Measurements from ENCODE around the gene NR6A1.

Gene NR6A1

DNA sequence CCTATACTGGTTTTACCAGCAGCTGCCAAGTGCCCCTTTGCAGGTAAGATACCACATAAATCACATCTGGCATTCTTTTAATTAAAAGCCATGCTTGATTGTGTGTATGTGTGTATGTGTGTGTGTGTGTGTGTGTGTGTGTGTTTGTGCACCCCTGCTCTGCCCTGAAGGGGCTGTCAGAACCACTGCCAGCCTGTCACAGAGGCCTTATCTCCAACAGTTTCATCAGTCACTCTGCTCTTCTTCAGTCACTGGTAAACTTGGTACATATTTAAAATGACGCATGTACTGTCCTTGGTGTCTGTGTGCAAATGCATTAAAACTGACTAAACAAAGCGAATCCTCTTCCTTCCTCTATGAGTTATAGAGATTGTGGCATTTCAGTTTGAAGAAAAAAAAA lies 244.9 kb downstream of the NR6A1 start (continued):
- TF ChIP-seq, protein P1, sequence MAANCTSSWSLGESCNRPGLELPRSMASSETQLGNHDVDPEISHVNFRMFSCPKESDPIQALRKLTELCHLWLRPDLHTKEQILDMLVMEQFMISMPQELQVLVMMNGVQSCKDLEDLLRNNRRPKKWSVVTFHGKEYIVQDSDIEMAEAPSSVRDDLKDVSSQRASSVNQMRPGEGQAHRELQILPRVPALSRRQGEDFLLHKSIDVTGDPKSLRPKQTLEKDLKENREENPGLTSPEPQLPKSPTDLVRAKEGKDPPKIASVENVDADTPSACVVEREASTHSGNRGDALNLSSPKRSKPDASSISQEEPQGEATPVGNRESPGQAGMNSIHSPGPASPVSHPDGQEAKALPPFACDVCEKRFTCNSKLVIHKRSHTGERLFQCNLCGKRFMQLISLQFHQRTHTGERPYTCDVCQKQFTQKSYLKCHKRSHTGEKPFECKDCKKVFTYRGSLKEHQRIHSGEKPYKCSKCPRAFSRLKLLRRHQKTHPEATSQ (tag by site-specific recombination; IDR thresholded peaks at IDR 0.05) = no peak
- TF ChIP-seq MEIS1 (CRISPR knock-in tag; IDR thresholded peaks at IDR 0.05; ENCODE audit: borderline replicate concordance) (no peak), ZNF561 (tag by site-specific recombination; IDR thresholded peaks at IDR 0.05; ENCODE audit: borderline replicate concordance) (no peak), ZNF544 (tag by site-specific recombination; IDR thresholded peaks at IDR 0.05) (no peak), IKZF3 (tag by site-specific recombination; IDR thresholded peaks at IDR 0.05) (no peak), ZNF776 (tag by site-specific recombination; IDR thresholded peaks at IDR 0.05; ENCODE audit: borderline replicate concordance) (no peak), ZNF670 (tag by site-specific recombination; IDR thresholded peaks at IDR 0.05; ENCODE audit: low read depth) (no peak), ZNF2 (tag by site-specific recombination; IDR thresholded peaks at IDR 0.05) (no peak), ZBTB8A (tag by site-specific recombination; IDR thresholded peaks at IDR 0.05) (no peak)
- TF ChIP-seq, protein P2, sequence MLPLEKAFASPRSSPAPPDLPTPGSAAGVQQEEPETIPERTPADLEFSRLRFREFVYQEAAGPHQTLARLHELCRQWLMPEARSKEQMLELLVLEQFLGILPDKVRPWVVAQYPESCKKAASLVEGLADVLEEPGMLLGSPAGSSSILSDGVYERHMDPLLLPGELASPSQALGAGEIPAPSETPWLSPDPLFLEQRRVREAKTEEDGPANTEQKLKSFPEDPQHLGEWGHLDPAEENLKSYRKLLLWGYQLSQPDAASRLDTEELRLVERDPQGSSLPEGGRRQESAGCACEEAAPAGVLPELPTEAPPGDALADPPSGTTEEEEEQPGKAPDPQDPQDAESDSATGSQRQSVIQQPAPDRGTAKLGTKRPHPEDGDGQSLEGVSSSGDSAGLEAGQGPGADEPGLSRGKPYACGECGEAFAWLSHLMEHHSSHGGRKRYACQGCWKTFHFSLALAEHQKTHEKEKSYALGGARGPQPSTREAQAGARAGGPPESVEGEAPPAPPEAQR (tag by site-specific recombination; IDR thresholded peaks at IDR 0.05) = no peak
- TF ChIP-seq, protein P3, sequence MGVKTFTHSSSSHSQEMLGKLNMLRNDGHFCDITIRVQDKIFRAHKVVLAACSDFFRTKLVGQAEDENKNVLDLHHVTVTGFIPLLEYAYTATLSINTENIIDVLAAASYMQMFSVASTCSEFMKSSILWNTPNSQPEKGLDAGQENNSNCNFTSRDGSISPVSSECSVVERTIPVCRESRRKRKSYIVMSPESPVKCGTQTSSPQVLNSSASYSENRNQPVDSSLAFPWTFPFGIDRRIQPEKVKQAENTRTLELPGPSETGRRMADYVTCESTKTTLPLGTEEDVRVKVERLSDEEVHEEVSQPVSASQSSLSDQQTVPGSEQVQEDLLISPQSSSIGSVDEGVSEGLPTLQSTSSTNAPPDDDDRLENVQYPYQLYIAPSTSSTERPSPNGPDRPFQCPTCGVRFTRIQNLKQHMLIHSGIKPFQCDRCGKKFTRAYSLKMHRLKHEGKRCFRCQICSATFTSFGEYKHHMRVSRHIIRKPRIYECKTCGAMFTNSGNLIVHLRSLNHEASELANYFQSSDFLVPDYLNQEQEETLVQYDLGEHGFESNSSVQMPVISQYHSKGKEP (tag by site-specific recombination; IDR thresholded peaks at IDR 0.05) = no peak

DNA sequence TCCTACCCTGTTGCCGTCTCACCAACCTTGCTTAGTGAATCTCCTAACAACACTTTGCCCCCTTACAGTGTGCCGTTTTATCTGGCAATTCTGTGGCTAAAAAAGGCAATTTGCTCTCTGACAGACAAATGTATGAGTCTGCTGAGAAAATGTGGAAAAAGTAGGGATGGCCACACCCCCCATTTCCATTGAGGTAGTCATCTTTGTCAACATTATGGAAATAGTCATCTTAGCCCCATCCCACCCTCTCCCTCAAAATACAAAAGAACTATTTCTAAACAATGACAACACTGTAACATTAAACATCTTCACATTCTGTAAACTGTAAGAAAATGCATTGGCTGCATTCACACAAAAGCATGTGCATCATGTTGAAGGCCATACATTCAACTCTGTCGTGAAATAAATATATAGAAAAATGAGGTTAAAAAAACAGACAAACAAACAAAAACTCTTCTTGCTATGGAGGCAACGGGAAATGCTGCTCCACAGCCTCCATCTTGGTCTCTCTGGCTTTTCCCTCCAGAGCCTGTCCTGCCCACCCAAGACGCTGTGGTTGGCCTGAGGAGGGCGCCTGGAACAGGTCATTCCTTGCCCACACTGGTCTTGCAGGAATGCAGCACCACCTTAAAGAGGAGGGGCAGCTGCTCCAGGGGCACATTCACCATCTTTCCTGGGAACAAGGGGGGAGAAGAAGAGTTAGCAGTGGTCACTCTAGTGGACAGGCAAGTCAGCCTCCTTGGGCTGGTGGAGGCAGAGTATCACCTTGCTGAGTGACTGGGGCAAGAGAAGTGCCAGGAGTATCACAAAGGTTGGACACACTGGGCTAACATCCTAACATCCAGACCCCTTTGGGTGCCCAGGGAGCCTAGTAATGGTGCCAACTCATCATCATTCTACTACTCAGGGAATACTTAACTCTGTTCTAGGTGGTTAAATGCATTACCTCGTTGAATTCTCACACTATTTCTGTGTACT lies 248.7 kb downstream of the NR6A1 start:
- no peak for TF ChIP-seq ZNF670 (tag by site-specific recombination; IDR thresholded peaks at IDR 0.05; ENCODE audit: low read depth)
- TF ChIP-seq, protein P4, sequence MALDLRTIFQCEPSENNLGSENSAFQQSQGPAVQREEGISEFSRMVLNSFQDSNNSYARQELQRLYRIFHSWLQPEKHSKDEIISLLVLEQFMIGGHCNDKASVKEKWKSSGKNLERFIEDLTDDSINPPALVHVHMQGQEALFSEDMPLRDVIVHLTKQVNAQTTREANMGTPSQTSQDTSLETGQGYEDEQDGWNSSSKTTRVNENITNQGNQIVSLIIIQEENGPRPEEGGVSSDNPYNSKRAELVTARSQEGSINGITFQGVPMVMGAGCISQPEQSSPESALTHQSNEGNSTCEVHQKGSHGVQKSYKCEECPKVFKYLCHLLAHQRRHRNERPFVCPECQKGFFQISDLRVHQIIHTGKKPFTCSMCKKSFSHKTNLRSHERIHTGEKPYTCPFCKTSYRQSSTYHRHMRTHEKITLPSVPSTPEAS (tag by site-specific recombination; IDR thresholded peaks at IDR 0.05) = no peak
- no peaks in the 10 kb centered on the region for H3K4me1 ChIP-seq (ENCODE audit: control insufficient read depth, insufficient read depth, low read length)
- ChIA-PET POLR2A (no interaction called here), CTCF (interaction anchor here (0.5 to 2.9 kb wide), 6 partner anchors 11 to 177 kb away, joined by 3 to 20 read pairs (median 4); no protein-coding TSS in a partner anchor)
- no peak overlapping the region for H3K27ac ChIP-seq (ENCODE audit: extremely low read depth, low read depth, low read length)
- peaks cover 0 to 61% of the 10 kb centered on the region in 2 experiments; a peak in 2 of 3 replicates for H3K36me3 ChIP-seq (ENCODE audit: control insufficient read depth in 2 of 2, insufficient read depth in 1 of 2, low read length in 2 of 2)
- H3K4me3 ChIP-seq (ENCODE audit: low read depth, low read length) = no peak overlapping the region
- H3K9me3 ChIP-seq (ENCODE audit: control insufficient read depth, insufficient read depth, low read depth, low read length) = no peaks in the 10 kb centered on the region

DNA sequence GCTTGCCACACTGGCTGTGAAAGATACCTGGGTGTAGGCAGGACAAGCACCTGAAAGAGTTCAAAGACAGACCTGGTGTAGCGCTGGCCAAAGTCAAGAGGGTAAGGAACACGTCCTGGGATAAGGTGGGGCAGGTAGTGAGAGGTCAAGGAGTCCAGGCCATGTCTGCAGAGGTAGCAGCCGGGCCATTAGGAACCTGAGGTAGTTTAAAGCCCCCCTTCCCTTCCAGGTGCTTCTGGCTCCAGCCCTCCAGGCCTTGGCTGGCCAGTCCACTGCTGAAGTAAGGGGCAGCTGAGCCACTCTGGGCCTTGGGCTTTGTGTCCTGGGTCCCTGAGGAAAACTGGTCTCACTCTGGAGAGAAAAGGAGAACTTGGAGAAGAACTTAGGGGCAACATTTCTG lies 250.0 kb downstream of the NR6A1 start:
- Histone ChIP-seq H3K9me3 (ENCODE audit: control insufficient read depth, insufficient read depth, low read depth, low read length) (no peaks in the 10 kb centered on the region), H3K36me3 (ENCODE audit: control insufficient read depth in 2 of 2, insufficient read depth in 1 of 2, low read length in 2 of 2) (peaks cover 0 to 50% of the 10 kb centered on the region in 2 experiments; a peak in 2 of 3 replicates), H3K4me3 (ENCODE audit: low read depth, low read length) (no peak overlapping the region), H3K27ac (ENCODE audit: extremely low read depth, low read depth, low read length) (no peak overlapping the region), H3K4me1 (ENCODE audit: control insufficient read depth, insufficient read depth, low read length) (no peaks in the 10 kb centered on the region)
- CTCF ChIA-PET = no interaction called here
- POLR2A ChIA-PET = no interaction called here
- TF ChIP-seq YY1 (tag by site-specific recombination; IDR thresholded peaks at IDR 0.05) = no peak
- TF ChIP-seq ZNF23 (tag by site-specific recombination; IDR thresholded peaks at IDR 0.05; ENCODE audit: borderline replicate concordance) = no peak
- TF ChIP-seq, protein P5, sequence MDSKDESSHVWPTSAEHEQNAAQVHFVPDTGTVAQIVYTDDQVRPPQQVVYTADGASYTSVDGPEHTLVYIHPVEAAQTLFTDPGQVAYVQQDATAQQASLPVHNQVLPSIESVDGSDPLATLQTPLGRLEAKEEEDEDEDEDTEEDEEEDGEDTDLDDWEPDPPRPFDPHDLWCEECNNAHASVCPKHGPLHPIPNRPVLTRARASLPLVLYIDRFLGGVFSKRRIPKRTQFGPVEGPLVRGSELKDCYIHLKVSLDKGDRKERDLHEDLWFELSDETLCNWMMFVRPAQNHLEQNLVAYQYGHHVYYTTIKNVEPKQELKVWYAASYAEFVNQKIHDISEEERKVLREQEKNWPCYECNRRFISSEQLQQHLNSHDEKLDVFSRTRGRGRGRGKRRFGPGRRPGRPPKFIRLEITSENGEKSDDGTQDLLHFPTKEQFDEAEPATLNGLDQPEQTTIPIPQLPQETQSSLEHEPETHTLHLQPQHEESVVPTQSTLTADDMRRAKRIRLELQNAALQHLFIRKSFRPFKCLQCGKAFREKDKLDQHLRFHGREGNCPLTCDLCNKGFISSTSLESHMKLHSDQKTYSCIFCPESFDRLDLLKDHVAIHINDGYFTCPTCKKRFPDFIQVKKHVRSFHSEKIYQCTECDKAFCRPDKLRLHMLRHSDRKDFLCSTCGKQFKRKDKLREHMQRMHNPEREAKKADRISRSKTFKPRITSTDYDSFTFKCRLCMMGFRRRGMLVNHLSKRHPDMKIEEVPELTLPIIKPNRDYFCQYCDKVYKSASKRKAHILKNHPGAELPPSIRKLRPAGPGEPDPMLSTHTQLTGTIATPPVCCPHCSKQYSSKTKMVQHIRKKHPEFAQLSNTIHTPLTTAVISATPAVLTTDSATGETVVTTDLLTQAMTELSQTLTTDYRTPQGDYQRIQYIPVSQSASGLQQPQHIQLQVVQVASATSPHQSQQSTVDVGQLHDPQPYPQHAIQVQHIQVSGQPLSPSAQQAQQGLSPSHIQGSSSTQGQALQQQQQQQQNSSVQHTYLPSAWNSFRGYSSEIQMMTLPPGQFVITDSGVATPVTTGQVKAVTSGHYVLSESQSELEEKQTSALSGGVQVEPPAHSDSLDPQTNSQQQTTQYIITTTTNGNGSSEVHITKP (tag by site-specific recombination; IDR thresholded peaks at IDR 0.05) = no peak
- no peak for TF ChIP-seq ZNF707 (tag by site-specific recombination; IDR thresholded peaks at IDR 0.05)
- TF ChIP-seq ZNF791 (tag by site-specific recombination; IDR thresholded peaks at IDR 0.05) = no peak
- TF ChIP-seq YY2 (tag by site-specific recombination; IDR thresholded peaks at IDR 0.05) = no peak
- no peak for TF ChIP-seq ZNF654 (tag by site-specific recombination; IDR thresholded peaks at IDR 0.05; ENCODE audit: low read depth)
- no peak for TF ChIP-seq GLI4 (tag by site-specific recombination; IDR thresholded peaks at IDR 0.05)
- no peak for TF ChIP-seq ZEB2 (tag by site-specific recombination; IDR thresholded peaks at IDR 0.05)
- no peak for TF ChIP-seq ZNF48 (tag by site-specific recombination; IDR thresholded peaks at IDR 0.05)

All from HEK293 (cell line).